Adrenal gland (tissue), 12 donors: ENCODE data around the gene RAMP3. TPM values are rescaled to one million over a fixed set of nuclear protein-coding genes. Genes with fewer than 3 reads are reported as not detected.

Source experiments
- DNase-seq, 7 donors: peaks; one replicate each; pipeline ENCODE4 v3.0.0-alpha.2; 2019 to 2020
- H3K27ac ChIP-seq, 5 donors: fragments of 200-600 bp; sonication (generic) in 4 of 5; 1 replicate in 3 of 5; 2 replicates in 2 of 5; pipeline versions ENCODE4 v1.5.1 to v1.8.0; 2016 to 2020; ENCODE audit warnings: mild to moderate bottlenecking in 1 of 5
- H3K27me3 ChIP-seq: fragments of 200-600 bp; 2 replicates; pipeline ENCODE4 v1.8.0; 2021
- H3K36me3 ChIP-seq, 2 donors: fragments of 200-600 bp; replicated peaks in 1 of 2; 1 replicate in 1 of 2; 2 replicates in 1 of 2; pipeline versions ENCODE4 v1.5.1 to v1.8.0; 2018 to 2022
- H3K4me1 ChIP-seq, 2 donors: fragments of 200-600 bp; replicated peaks in 1 of 2; 1 replicate in 1 of 2; 2 replicates in 1 of 2; pipeline versions ENCODE4 v1.5.1 to v1.8.0; 2018 to 2021
- H3K4me3 ChIP-seq, 4 donors: fragments of 200-600 bp; sonication (generic) in 3 of 4; one replicate each; pipeline ENCODE4 v1.5.1; 2016 to 2018
- H3K9me3 ChIP-seq, 3 donors: fragments of 200-600 bp; sonication (generic) in 1 of 3; replicated peaks in 1 of 3; 1 replicate in 2 of 3; 2 replicates in 1 of 3; pipeline versions ENCODE4 v1.5.1 to v1.8.0; 2016 to 2021
- CTCF ChIP-seq, 6 experiments: fragments of 450-650 bp in 4 of 6; fragments of 200-600 bp in 2 of 6; sonication (generic) in 1 of 6; IDR thresholded peaks; 1 replicate in 5 of 6; 2 replicates in 1 of 6; pipeline versions ENCODE4 v1.5.1 to v1.8.0; 2016 to 2021; ENCODE audit warnings: antibody characterized with exemption in 6 of 6, mild to moderate bottlenecking in 2 of 6, moderate library complexity in 1 of 6
- POLR2A ChIP-seq, 2 donors: fragments of 450-650 bp; IDR thresholded peaks; one replicate each; pipeline ENCODE4 v1.6.1; 2017; ENCODE audit warnings: antibody characterized with exemption in 2 of 2, mild to moderate bottlenecking in 2 of 2, moderate library complexity in 1 of 2
- WGBS, 4 donors: extraction: QIAGEN DNeasy Blood & Tissue Kit in 2 of 4; methylation state at CpG; one replicate each; pipeline versions ENCODE4 v1.1.5 to v1.1.7; 2013 to 2017; 5-methylcytosine and 5-hydroxymethylcytosine counted together
- intact Hi-C, 2 donors: fragments of 100-400 bp; cut with DNase I; formaldehyde crosslinking; loops; one replicate each; pipeline versions ENCODE4 v1.14.1 to v1.15.0; 2022 to 2023
- polyA plus RNA-seq, 3 donors: library from polyadenylated mRNA; stranded (reverse); fragments of 200-250 nt in 2 of 3; fragments of 350-450 nt in 1 of 3; fragmentation: Illumina TruSeq in 1 of 3; extraction: RNeasy Lipid Tissue Mini Kit (QIAGEN cat#74804) in 1 of 3; gene quantifications; one replicate each; pipeline ENCODE4 v1.2.3, GENCODE V29; 2013 to 2014
- total RNA-seq, 9 donors: library from RNA; depleted of rRNA in 4 of 9; stranded (reverse); fragments of >200 nt in 4 of 9; fragments of 120-200 nt in 1 of 9; fragmentation: NEBNext Ultra II Directional in 1 of 9; extraction: Animal tissue kit (Norgen Biotek cat#: 25700) in 1 of 9; gene quantifications; one replicate each; pipeline versions ENCODE4 v1.1.0 to v1.2.4, GENCODE V29; 2013 to 2023
- donor health status: healthy with polysubstance abuse.
- donor health status: Bipolar disorder and iron deficiency.
- donor health status: DM: yes; HTN: yes; CAD: no.
- donor health status: DM: no; HTN: no; CAD: no.
- donor health status: DM: no; HTN: no; CAD: no.
- donor health status: DM: yes; HTN: yes; CAD: no.

RAMP3 gene
- total and polyA plus RNA-seq, 12 donors: 5.6 to 134 (median 43.0) TPM

GRCh38 chr7:45174966-45175765 lies 17.6 kb downstream of the RAMP3 start:
- Histone ChIP-seq H3K9me3 (no peaks in the 10 kb centered on the region), H3K27ac (no peak overlapping the region), H3K27me3 (no peaks in the 10 kb centered on the region), H3K4me1 (no peaks in the 10 kb centered on the region), H3K4me3 (no peak overlapping the region), H3K36me3 (no peaks in the 10 kb centered on the region)
- 60 to 74% (median 72%) methylated on average over 2 to 4 of the region's 4 CpGs for WGBS, 4 donors
- DNase-seq: peak in 1 of 7 donors; percentile 11
- TF ChIP-seq CTCF (IDR thresholded peaks at IDR 0.05) (no peak), POLR2A (IDR thresholded peaks at IDR 0.05) (no peak)
- intact Hi-C loops: no loop called here

GRCh38 chr7:45176091-45176490 lies 18.5 kb downstream of the RAMP3 start:
- H3K27me3 ChIP-seq: no peaks in the 10 kb centered on the region
- no peak for TF ChIP-seq POLR2A (IDR thresholded peaks at IDR 0.05)
- no peak for TF ChIP-seq CTCF (IDR thresholded peaks at IDR 0.05)
- no peaks in the 10 kb centered on the region for H3K4me1 ChIP-seq
- 79 to 93% (median 82%) methylated on average over 5 of the region's 5 CpGs for WGBS, 4 donors
- intact Hi-C loops: no loop called here
- H3K9me3 ChIP-seq: no peaks in the 10 kb centered on the region
- peak in 1 of 7 donors; percentile 1 for DNase-seq
- H3K36me3 ChIP-seq: no peaks in the 10 kb centered on the region
- H3K27ac ChIP-seq: no peak overlapping the region
- no peak overlapping the region for H3K4me3 ChIP-seq

GRCh38 chr7:45176886-45177731 lies 19.5 kb downstream of the RAMP3 start:
- H3K36me3 ChIP-seq: no peaks in the 10 kb centered on the region
- no peak overlapping the region for H3K27ac ChIP-seq
- TF ChIP-seq POLR2A (IDR thresholded peaks at IDR 0.05): no peak
- H3K4me1 ChIP-seq: no peaks in the 10 kb centered on the region
- no peaks in the 10 kb centered on the region for H3K27me3 ChIP-seq
- WGBS, 4 donors: 83 to 88% (median 85%) methylated on average over 7 to 19 of the region's 19 CpGs
- no peak overlapping the region for H3K4me3 ChIP-seq
- H3K9me3 ChIP-seq: no peaks in the 10 kb centered on the region
- DNase-seq: peak in 1 of 7 donors; percentile 11
- intact Hi-C loops: no loop called here

DNA sequence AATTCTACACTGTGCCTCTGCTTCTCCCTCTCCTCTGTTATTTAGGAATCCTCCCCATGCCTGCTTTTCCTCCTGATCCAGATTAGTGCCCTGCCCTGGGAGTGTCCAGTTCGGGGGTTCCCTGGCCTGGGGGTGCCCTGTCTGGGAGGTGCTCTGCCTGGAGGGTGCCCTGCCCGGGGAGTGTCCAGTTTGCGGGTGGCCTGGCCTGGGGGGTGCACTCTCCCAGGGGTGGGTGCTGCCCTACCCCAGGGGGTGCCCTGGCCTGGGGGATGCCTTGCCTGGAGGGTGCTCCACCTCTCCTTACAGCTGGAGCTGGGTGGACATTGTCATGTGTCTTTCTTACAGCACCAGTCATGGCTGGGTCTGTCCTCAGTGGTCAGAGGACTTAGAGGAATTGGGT lies 20.2 kb downstream of the RAMP3 start:
- intact Hi-C loops: no loop called here
- DNase-seq: peak in 1 of 7 donors; percentile 7
- Histone ChIP-seq H3K4me1 (no peaks in the 10 kb centered on the region), H3K27me3 (no peaks in the 10 kb centered on the region), H3K9me3 (no peaks in the 10 kb centered on the region), H3K36me3 (no peaks in the 10 kb centered on the region), H3K27ac (no peak overlapping the region), H3K4me3 (no peak overlapping the region)
- 50 to 91% (median 88%) methylated on average over 1 to 3 of the region's 3 CpGs for WGBS, 4 donors
- no peak for TF ChIP-seq POLR2A (IDR thresholded peaks at IDR 0.05)
- TF ChIP-seq CTCF (IDR thresholded peaks at IDR 0.05): no peak
